Left cardiac atrium (tissue), 4 donors: ENCODE measurements around the gene TMCC3. TPM values are rescaled to one million over a fixed set of nuclear protein-coding genes. Genes with fewer than 3 reads are reported as not detected.

Source experiments
- ATAC-seq, 2 donors: fragments of 200-7000 bp; cut with Tn5 transposase; one replicate each; pipeline ENCODE4 v1.9.1; 2020; ENCODE audit warnings: mild to moderate bottlenecking in 2 of 2, moderate library complexity in 2 of 2
- DNase-seq: peaks from one replicate; pipeline ENCODE4 v3.0.0-alpha.2; 2020
- intact Hi-C, 2 donors: fragments of 100-400 bp; cut with DNase I; formaldehyde crosslinking; loops; one replicate each; pipeline versions ENCODE4 v1.14.1 to v1.15.1; 2022 to 2023
- total RNA-seq, 2 donors: library from RNA; stranded (reverse); fragmentation: NEBNext Ultra II Directional; extraction: Animal tissue kit (Norgen Biotek cat#: 25700); gene quantifications; one replicate each; pipeline ENCODE4 v1.2.1, GENCODE V29; 2021
- donor health status: DM: no; HTN: yes; CAD: no.
- donor health status: DM: no; HTN: yes; CAD: no; lungs with severe emphysema.
- donor health status: DM: yes; HTN: yes; CAD: no.
- donor health status: Dilated cardiomyopathy.

The TMCC3 gene
- total RNA-seq, 2 donors from 2014 or later = 4.9 to 5.7 TPM

- no peak for DNase-seq
- no peak for ATAC-seq
- intact Hi-C loops = no loop called here
These were observed 62.0 kb downstream of the TMCC3 start for GRCh38 chr12:94588346-94588745.

- ATAC-seq (peak; percentile 77), DNase-seq (peak; percentile 52)
- intact Hi-C loops = no loop called here
These were observed 62.8 kb downstream of the TMCC3 start for GRCh38 chr12:94587266-94588241.

GRCh38 chr12:94586589-94587259 is 63.6 kb downstream of the TMCC3 start:
- intact Hi-C loops = no loop called here
- ATAC-seq = peak in 1 of 2 donors; percentile 32

GRCh38 chr12:94585626-94586025 is 64.7 kb downstream of the TMCC3 start:
- no peak for DNase-seq
- intact Hi-C loops = no loop called here
- no peak for ATAC-seq

More at GRCh38 chr12:94586589-94587259, 63.6 kb downstream of the TMCC3 start:
- DNase-seq = no peak

GRCh38 chr12:94584377-94584776 is 66.0 kb downstream of the TMCC3 start:
- DNase-seq = no peak
- intact Hi-C loops = no loop called here
- no peak for ATAC-seq

- intact Hi-C loops = no loop called here
- DNase-seq (no peak), ATAC-seq (no peak)
These were observed 67.8 kb downstream of the TMCC3 start for GRCh38 chr12:94582591-94582990.

- ATAC-seq (peak in 1 of 2 donors; percentile 19), DNase-seq (no peak)
- intact Hi-C loops = no loop called here
These were observed 74.5 kb downstream of the TMCC3 start for GRCh38 chr12:94575645-94576403.

- intact Hi-C loops = no loop called here
- ATAC-seq (no peak), DNase-seq (no peak)
These were observed 75.3 kb downstream of the TMCC3 start for GRCh38 chr12:94575024-94575423.

GRCh38 chr12:94571556-94571955 is 78.8 kb downstream of the TMCC3 start:
- intact Hi-C loops = no loop called here
- peak; percentile 61 for DNase-seq
- ATAC-seq = peak; percentile 38 to 59

- no peak for ATAC-seq
- intact Hi-C loops = no loop called here
- no peak for DNase-seq
These were observed 80.2 kb downstream of the TMCC3 start for GRCh38 chr12:94570161-94570560.

- intact Hi-C loops = no loop called here
- DNase-seq (no peak), ATAC-seq (no peak)
These were observed 82.6 kb downstream of the TMCC3 start for GRCh38 chr12:94567761-94568160.

- DNase-seq = no peak
- intact Hi-C loops = no loop called here
- peak in 1 of 2 donors; percentile 27 for ATAC-seq
These were observed 84.0 kb downstream of the TMCC3 start for GRCh38 chr12:94566345-94566744.

GRCh38 chr12:94565683-94566082 is 84.7 kb downstream of the TMCC3 start:
- no peak for DNase-seq
- intact Hi-C loops = no loop called here
- ATAC-seq = no peak

GRCh38 chr12:94563286-94563685 is 87.1 kb downstream of the TMCC3 start:
- intact Hi-C loops = no loop called here
- peak in 1 of 2 donors; percentile 62 for ATAC-seq

GRCh38 chr12:94561943-94562411 is 88.4 kb downstream of the TMCC3 start:
- intact Hi-C loops = no loop called here
- DNase-seq (no peak), ATAC-seq (peak; percentile 53 to 65)

More at GRCh38 chr12:94563286-94563685, 87.1 kb downstream of the TMCC3 start:
- no peak for DNase-seq

- peak in 1 of 2 donors; percentile 69 for ATAC-seq
- intact Hi-C loops = no loop called here
- DNase-seq = no peak
These were observed 89.7 kb downstream of the TMCC3 start for GRCh38 chr12:94560431-94561221.

GRCh38 chr12:94558612-94559011 is 91.7 kb downstream of the TMCC3 start:
- intact Hi-C loops = no loop called here
- DNase-seq = no peak
- no peak for ATAC-seq

GRCh38 chr12:94557746-94558295 is 92.5 kb downstream of the TMCC3 start:
- intact Hi-C loops = no loop called here
- no peak for DNase-seq
- ATAC-seq = no peak
